Mesodermal cell (in vitro differentiated cells): Measurements from ENCODE around the gene CCN2.
"Not testable (repeated sequence)": the region's sequence is repeated elsewhere in the genome, so short reads cannot be mapped to it uniquely, and the experiment has no call there.

Experiments
- H3K27ac ChIP-seq: 2 replicates; pipeline ENCODE4 v1.7.0; 2013; ENCODE audit warnings: mild to moderate bottlenecking, low read depth, low read length, moderate library complexity; ENCODE audit not compliant: severe bottlenecking
- H3K36me3 ChIP-seq: 2 replicates; pipeline ENCODE4 v1.7.1; 2013; ENCODE audit warnings: mild to moderate bottlenecking, low read length, moderate library complexity; ENCODE audit not compliant: control insufficient read depth, insufficient read depth
- H3K4me1 ChIP-seq: one replicate; pipeline ENCODE4 v1.7.1; 2013; ENCODE audit warnings: mild to moderate bottlenecking, low read length; ENCODE audit not compliant: insufficient read depth, control insufficient read depth, poor library complexity, severe bottlenecking
- H3K4me3 ChIP-seq: 2 replicates; pipeline ENCODE4 v1.7.0; 2013; ENCODE audit warnings: low read length, control low read depth, mild to moderate bottlenecking; ENCODE audit not compliant: insufficient read depth, poor library complexity, severe bottlenecking; ENCODE audit errors: extremely low read depth
- H3K9me3 ChIP-seq: 2 replicates; pipeline ENCODE4 v1.7.1; 2013; ENCODE audit warnings: mild to moderate bottlenecking, low read length, moderate library complexity; ENCODE audit not compliant: control insufficient read depth
- WGBS, 2 experiments: methylation state at CpG; one replicate each; pipeline ENCODE4 v1.1.5; 2013; ENCODE audit warnings: missing lambda C conversion rate in 2 of 2; ENCODE audit not compliant: insufficient coverage in 2 of 2; 5-methylcytosine and 5-hydroxymethylcytosine counted together

Gene CCN2

GRCh38 chr6:131916847-131917246 lies 34.3 kb downstream of the CCN2 start:
- no peak overlapping the region for H3K4me3 ChIP-seq
- WGBS, 2 experiments, result 77 to 100% methylated on average over 1 to 2 of the region's 2 CpGs
- no peaks in the 10 kb centered on the region for H3K36me3 ChIP-seq
- no peaks in the 10 kb centered on the region for H3K9me3 ChIP-seq
- H3K27ac ChIP-seq, result no peak overlapping the region
- H3K4me1 ChIP-seq, result no peaks in the 10 kb centered on the region

DNA sequence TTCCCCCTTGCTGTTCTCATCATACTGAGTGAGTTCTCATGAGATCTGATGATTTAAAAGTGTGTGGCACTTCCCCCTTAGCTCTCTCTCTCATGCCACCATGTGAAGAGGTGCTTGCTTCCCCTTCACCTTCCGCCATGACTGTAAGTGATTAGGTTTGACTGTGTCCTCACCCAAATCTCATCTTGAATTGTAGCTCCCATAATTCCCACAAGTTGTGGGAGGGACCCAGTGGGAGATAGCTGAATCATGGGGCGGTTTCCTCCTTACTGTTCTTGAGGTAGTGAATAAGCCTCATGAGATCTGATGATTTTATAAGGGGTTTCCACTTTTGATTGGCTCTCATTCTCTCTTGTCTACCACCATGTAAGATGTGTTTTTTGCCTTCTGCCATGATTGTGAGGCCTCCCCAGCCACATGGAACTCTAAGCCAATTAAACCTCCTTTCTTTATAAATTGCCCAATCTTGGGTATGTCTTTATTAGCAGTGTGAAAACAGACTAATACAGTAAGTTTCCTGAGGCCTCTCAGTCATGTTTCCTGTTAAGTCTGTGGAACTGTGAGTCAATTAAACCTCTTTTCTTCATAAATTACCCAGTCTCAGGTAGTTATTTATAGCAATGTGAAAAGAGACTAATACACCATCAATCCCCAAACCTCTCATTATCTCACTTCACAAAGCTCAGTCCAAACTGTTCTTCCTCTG lies 34.9 kb downstream of the CCN2 start:
- not testable (repeated sequence) for H3K27ac ChIP-seq, H3K4me3 ChIP-seq, H3K4me1 ChIP-seq, H3K36me3 ChIP-seq, H3K9me3 ChIP-seq
- 100% methylated on average over 1 of the region's 2 CpGs; no CpG with 5 or more reads in 1 of the 2 experiments for WGBS, 2 experiments

DNA sequence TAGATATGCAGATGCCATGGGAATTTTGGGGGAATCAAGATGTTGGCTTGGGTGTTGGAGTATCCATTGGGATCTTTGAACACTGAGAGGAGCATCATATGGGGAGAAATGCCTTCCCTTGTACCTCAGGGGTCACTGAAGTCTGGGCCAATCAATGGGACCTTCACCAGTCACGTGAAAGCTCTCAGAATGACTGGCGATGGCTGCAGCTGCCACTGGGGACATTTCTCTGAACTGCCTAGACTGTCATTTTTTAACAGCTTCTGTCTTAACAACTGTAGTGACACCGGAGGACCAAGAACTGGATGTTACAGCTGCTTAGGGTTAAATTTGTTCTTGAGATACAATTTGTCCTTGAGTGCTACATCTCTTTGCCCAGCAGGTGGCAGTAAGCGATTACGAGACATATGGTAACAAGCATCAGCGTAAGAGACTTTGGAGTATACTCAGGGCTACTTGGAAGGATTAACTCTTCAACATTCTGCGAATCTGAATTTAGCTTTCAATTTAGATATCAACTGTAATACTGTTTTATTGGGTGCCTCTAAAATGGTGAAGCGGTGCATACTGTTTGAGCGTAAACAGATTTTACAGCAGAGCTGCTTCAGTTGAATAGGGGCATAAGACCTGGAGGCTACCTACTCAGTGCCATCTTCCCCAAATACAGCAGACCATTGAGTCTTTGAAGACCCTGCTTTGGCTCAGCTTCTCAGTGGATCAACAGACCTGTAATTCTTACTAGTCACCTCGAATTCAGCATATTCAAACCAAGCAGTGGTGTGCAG lies 36.0 kb downstream of the CCN2 start:
- H3K4me1 ChIP-seq, result no peaks in the 10 kb centered on the region
- H3K27ac ChIP-seq, result no peak overlapping the region
- H3K36me3 ChIP-seq, result no peaks in the 10 kb centered on the region
- no peaks in the 10 kb centered on the region for H3K9me3 ChIP-seq
- WGBS, 2 experiments, result 70 to 88% methylated on average over 7 of the region's 10 CpGs
- no peak overlapping the region for H3K4me3 ChIP-seq

- Histone ChIP-seq H3K4me3 (no peak overlapping the region), H3K27ac (no peak overlapping the region), H3K4me1 (no peaks in the 10 kb centered on the region), H3K9me3 (no peaks in the 10 kb centered on the region), H3K36me3 (no peaks in the 10 kb centered on the region)
- WGBS, 2 experiments, result no CpG with 5 or more reads among the region's 1 CpG
Observed at GRCh38 chr6:131914234-131914633, 36.9 kb downstream of the CCN2 start.

DNA sequence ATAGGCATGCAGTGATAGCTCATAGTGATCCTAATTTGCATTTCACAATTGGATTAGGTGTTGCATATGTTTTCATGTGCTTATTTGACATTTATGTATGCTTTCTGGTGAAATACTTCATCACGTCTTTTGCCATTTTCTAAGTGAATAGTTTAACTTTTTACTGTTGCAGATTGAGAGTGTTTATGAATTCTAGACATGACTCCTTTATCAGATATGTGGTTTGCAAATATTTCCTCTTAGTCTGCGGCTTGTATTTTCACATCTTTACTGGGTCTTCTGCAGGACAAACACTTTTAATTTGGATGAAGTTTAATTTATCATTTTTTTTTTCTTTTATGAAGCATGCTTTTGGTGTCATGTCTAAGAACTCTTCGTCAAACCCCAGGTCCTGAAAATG lies 39.2 kb downstream of the CCN2 start:
- Histone ChIP-seq H3K4me3 (no peak overlapping the region), H3K36me3 (no peaks in the 10 kb centered on the region), H3K4me1 (no peaks in the 10 kb centered on the region), H3K27ac (no peak overlapping the region), H3K9me3 (no peaks in the 10 kb centered on the region)
- WGBS, 2 experiments, result no CpG with 5 or more reads among the region's 3 CpGs

- no peaks in the 10 kb centered on the region for H3K36me3 ChIP-seq
- no peaks in the 10 kb centered on the region for H3K4me1 ChIP-seq
- H3K4me3 ChIP-seq, result no peak overlapping the region
- no peaks in the 10 kb centered on the region for H3K9me3 ChIP-seq
- no peak overlapping the region for H3K27ac ChIP-seq
- WGBS, 2 experiments, result 86% methylated on average over 1 of the region's 4 CpGs; no CpG with 5 or more reads in 1 of the 2 experiments
Observed at GRCh38 chr6:131910956-131911355, 40.2 kb downstream of the CCN2 start.

DNA sequence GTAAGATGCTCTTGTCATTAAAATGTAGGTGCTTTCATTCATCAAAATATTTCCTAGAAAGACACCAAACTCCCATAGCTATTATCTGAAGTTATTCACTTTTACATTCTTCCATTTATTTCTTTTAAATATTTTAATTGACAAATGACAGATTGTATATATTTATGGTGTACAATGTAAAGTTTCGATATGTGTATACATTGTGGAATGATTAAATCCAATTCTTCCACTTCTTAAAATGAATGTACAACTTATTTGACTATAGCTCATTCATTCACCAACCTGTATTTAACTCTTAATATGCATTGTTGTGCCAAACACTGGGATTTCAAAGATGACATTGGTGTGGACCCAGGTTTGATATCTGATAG lies 41.0 kb downstream of the CCN2 start:
- Histone ChIP-seq H3K36me3 (no peaks in the 10 kb centered on the region), H3K4me1 (no peaks in the 10 kb centered on the region), H3K9me3 (no peaks in the 10 kb centered on the region), H3K27ac (no peak overlapping the region), H3K4me3 (no peak overlapping the region)
- WGBS, 2 experiments, result no CpG with 5 or more reads among the region's 1 CpG

DNA sequence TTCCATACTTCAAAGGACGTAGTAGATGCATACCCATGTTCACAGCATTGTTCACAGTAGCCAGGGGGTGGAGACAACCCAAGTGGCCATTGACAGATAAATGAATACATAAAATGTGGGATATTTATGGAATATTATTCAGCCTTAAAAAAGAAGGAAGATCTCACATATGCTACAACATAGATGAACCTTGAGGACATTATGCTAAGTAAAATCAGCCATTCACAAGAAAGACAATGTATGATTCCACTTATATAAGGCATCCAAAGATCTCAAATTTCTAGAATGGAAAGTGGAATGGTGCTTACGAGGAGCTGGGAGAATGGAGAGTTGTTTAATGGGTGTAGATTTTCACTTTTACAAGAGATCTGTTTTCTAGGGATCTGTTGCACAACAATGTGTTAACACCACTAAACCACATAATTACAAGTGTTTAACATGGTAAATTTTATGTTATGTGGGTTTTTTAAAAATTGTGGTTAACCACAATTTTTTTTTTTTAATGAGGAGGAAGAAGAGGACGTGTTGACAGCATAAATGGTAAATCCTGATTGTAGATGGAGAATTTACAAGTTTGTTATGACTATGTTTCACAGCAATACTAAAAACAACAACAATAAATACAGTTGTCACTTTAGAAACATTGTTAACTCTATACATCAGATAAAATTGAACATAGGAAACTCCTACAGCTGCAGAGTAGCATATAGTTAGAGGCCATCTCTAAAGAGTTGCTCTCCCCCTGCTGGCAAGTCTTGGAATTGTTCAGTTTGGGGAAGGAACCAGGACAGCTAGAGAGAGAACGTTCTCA lies 41.6 kb downstream of the CCN2 start:
- no CpG with 5 or more reads among the region's 4 CpGs for WGBS, 2 experiments
- H3K27ac ChIP-seq, result no peak overlapping the region
- H3K36me3 ChIP-seq, result no peaks in the 10 kb centered on the region
- H3K4me3 ChIP-seq, result no peak overlapping the region
- no peaks in the 10 kb centered on the region for H3K4me1 ChIP-seq
- no peaks in the 10 kb centered on the region for H3K9me3 ChIP-seq

- not testable (repeated sequence) for H3K4me1 ChIP-seq, H3K36me3 ChIP-seq, H3K27ac ChIP-seq, H3K4me3 ChIP-seq, H3K9me3 ChIP-seq
- WGBS, 2 experiments, result no CpG with 5 or more reads among the region's 3 CpGs
Observed at GRCh38 chr6:131908787-131909186, 42.4 kb downstream of the CCN2 start.

GRCh38 chr6:131903734-131904133 lies 47.4 kb downstream of the CCN2 start:
- H3K27ac ChIP-seq, H3K4me1 ChIP-seq: not testable (repeated sequence)
- 21 to 24% methylated on average over 2 to 5 of the region's 12 CpGs for WGBS, 2 experiments

More at GRCh38 chr6:131903734-131904133, 47.4 kb downstream of the CCN2 start:
- H3K4me3 ChIP-seq, H3K36me3 ChIP-seq, H3K9me3 ChIP-seq: not testable (repeated sequence)
